HG02678 (cell line): ENCODE measurements around the gene PCDH10.
"Not testable (repeated sequence)": the region's sequence is repeated elsewhere in the genome, so short reads cannot be mapped to it uniquely, and the experiment has no call there.

Experiments used
- ATAC-seq: cut with Tn5 transposase; IDR thresholded peaks from one replicate; pipeline ENCODE4 v1.9.1; 2021; ENCODE audit warnings: mild to moderate bottlenecking, moderate library complexity; ENCODE audit not compliant: unreplicated experiment

PCDH10 gene

GRCh38 chr4:133240451-133240850 lies 91.4 kb downstream of the PCDH10 start:
- ATAC-seq = not testable (repeated sequence)
